NT2/D1 (cell line): ENCODE results near the gene SCAMP3.

Experiments used
- SUZ12 ChIP-seq: IDR thresholded peaks from 2 replicates; pipeline ENCODE4 v1.6.1; 2011; ENCODE audit not compliant: insufficient read length, insufficient read depth; ENCODE audit errors: extremely low read depth
- YY1 ChIP-seq: IDR thresholded peaks from 2 replicates; pipeline ENCODE4 v1.6.1; 2011; ENCODE audit not compliant: insufficient read length, insufficient read depth

GRCh38 chr1:155250246-155250632 lies 11.9 kb downstream of the SCAMP3 start:
- no peak for TF ChIP-seq YY1
- TF ChIP-seq SUZ12: no peak
